H1 (cell line): ENCODE results near the gene UMPS. TPM values are rescaled to one million over a fixed set of nuclear protein-coding genes. Genes with fewer than 3 reads are reported as not detected.

Experiments
- CTCF ChIA-PET: fragments of 300-600 bp; sonication (Branson Sonifier 250); formaldehyde crosslinking; loops from one replicate; lab custom pipeline; 2021; ENCODE audit not compliant: partially characterized antibody; lab: Charles Lee
- POLR2A ChIA-PET: fragments of 300-600 bp; sonication (Branson Sonifier 250); formaldehyde crosslinking; loops from one replicate; lab custom pipeline; 2021; ENCODE audit warnings: inconsistent platforms; ENCODE audit not compliant: partially characterized antibody; lab: Charles Lee
- DNase-seq, 2 experiments: peaks; one replicate each; pipeline versions ENCODE4 v3.0.0 to v3.0.0-alpha.2; 2010 to 2022; ENCODE audit warnings: low spot score in 2 of 2, low read depth in 1 of 2, mixed read lengths in 1 of 2
- FAIRE-seq: peaks from 2 replicates; lab custom pipeline; 2011; peaks lifted over from hg19 to GRCh38; lab: Jason Lieb, UNC
- H2AFZ ChIP-seq: 2 replicates; pipeline ENCODE4 v1.8.1; 2012; ENCODE audit warnings: low read length, inconsistent platforms
- H2AK5ac ChIP-seq: 2 replicates; pipeline ENCODE4 v1.6.1; 2013; ENCODE audit warnings: low read depth, low read length
- H2BK120ac ChIP-seq: replicated peaks from 2 replicates; pipeline ENCODE3; 2013; ENCODE audit warnings: low read depth, low read length, inconsistent platforms
- H2BK12ac ChIP-seq: 2 replicates; pipeline ENCODE4 v1.6.1; 2013; ENCODE audit warnings: low read depth, low read length
- H2BK15ac ChIP-seq: 2 replicates; pipeline ENCODE4 v1.6.1; 2013; ENCODE audit warnings: low read length
- H2BK20ac ChIP-seq: 2 replicates; pipeline ENCODE4 v1.6.1; 2013; ENCODE audit warnings: low read length
- H2BK5ac ChIP-seq: 2 replicates; pipeline ENCODE4 v1.6.1; 2013; ENCODE audit warnings: low read depth, low read length
- H3K14ac ChIP-seq: 2 replicates; pipeline ENCODE4 v1.6.1; 2013; ENCODE audit warnings: inconsistent platforms; ENCODE audit not compliant: insufficient read length
- H3K18ac ChIP-seq: 2 replicates; pipeline ENCODE4 v1.6.1; 2013; ENCODE audit warnings: low read length; ENCODE audit errors: extremely low read depth
- H3K23ac ChIP-seq: 2 replicates; pipeline ENCODE4 v1.6.1; 2013; ENCODE audit warnings: inconsistent platforms; ENCODE audit not compliant: insufficient read length
- H3K23me2 ChIP-seq: 2 replicates; pipeline ENCODE4 v1.6.1; 2013; ENCODE audit warnings: low read depth, low read length
- H3K27ac ChIP-seq: 2 replicates; pipeline ENCODE4 v1.6.1; 2011; ENCODE audit warnings: low read depth, low read length, inconsistent platforms
- H3K27me3 ChIP-seq, 4 experiments: replicated peaks in 1 of 4; 1 replicate in 1 of 4; 2 replicates in 3 of 4; pipeline versions ENCODE4 v1.6.1 to v1.8.1; 2011 to 2013; ENCODE audit warnings: low read length in 3 of 4, mild to moderate bottlenecking in 3 of 4, inconsistent platforms in 2 of 4, mixed read lengths in 2 of 4, moderate library complexity in 1 of 4; ENCODE audit not compliant: control insufficient read depth in 3 of 4, insufficient read depth in 3 of 4; ENCODE audit errors: extremely low read depth in 1 of 4
- H3K36me3 ChIP-seq, 4 experiments: 2 replicates each; pipeline versions ENCODE4 v1.6.1 to v1.8.1; 2011 to 2013; ENCODE audit warnings: mild to moderate bottlenecking in 4 of 4, low read length in 3 of 4, moderate library complexity in 2 of 4, control low read depth in 1 of 4, inconsistent platforms in 1 of 4; ENCODE audit not compliant: insufficient read depth in 4 of 4, control insufficient read depth in 2 of 4
- H3K4ac ChIP-seq: replicated peaks from 2 replicates; pipeline ENCODE3; 2013; ENCODE audit warnings: low read length, low read depth, mixed read lengths, inconsistent platforms; ENCODE audit not compliant: insufficient read length
- H3K4me1 ChIP-seq, 4 experiments: replicated peaks in 1 of 4; 1 replicate in 1 of 4; 2 replicates in 3 of 4; pipeline versions ENCODE4 v1.6.1 to v1.8.1; 2011 to 2013; ENCODE audit warnings: low read length in 3 of 4, inconsistent platforms in 2 of 4, mixed read lengths in 1 of 4; ENCODE audit not compliant: insufficient read depth in 4 of 4, control insufficient read depth in 3 of 4
- H3K4me2 ChIP-seq, 2 experiments: 2 replicates each; pipeline versions ENCODE4 v1.6.1 to v1.8.1; 2011 to 2013; ENCODE audit warnings: low read depth in 2 of 2, low read length in 2 of 2, control low read depth in 1 of 2, inconsistent platforms in 1 of 2, mild to moderate bottlenecking in 1 of 2; ENCODE audit not compliant: insufficient read depth in 1 of 2
- H3K4me3 ChIP-seq, 4 experiments: fragments of 200-600, 300-600 bp in 1 of 4; sonication (generic), shearing (Covaris generic), sonication (Bioruptor Twin) in 1 of 4; 2 replicates each; pipeline versions ENCODE4 v1.5.1 to v1.8.1; 2011 to 2016; ENCODE audit warnings: low read length in 4 of 4, low read depth in 3 of 4, control low read depth in 2 of 4, inconsistent platforms in 2 of 4, mild to moderate bottlenecking in 2 of 4, mixed read lengths in 1 of 4, moderate library complexity in 1 of 4; ENCODE audit not compliant: insufficient read depth in 2 of 4; ENCODE audit errors: extremely low read depth in 1 of 4
- H3K56ac ChIP-seq: replicated peaks from 2 replicates; pipeline ENCODE3; 2013; ENCODE audit warnings: low read depth, mild to moderate bottlenecking, mixed read lengths, low read length, inconsistent platforms; ENCODE audit not compliant: insufficient read length
- H3K79me1 ChIP-seq: 2 replicates; pipeline ENCODE4 v1.6.1; 2013; ENCODE audit warnings: low read depth, low read length, control low read depth
- H3K79me2 ChIP-seq, 2 experiments: 2 replicates each; pipeline versions ENCODE4 v1.6.1 to v1.8.1; 2012 to 2013; ENCODE audit warnings: low read length in 2 of 2, mild to moderate bottlenecking in 2 of 2, inconsistent platforms in 1 of 2; ENCODE audit not compliant: insufficient read depth in 2 of 2, control insufficient read depth in 1 of 2
- H3K9ac ChIP-seq, 4 experiments: replicated peaks in 1 of 4; 1 replicate in 1 of 4; 2 replicates in 3 of 4; pipeline versions ENCODE4 v1.6.1 to v1.8.1; 2011 to 2013; ENCODE audit warnings: low read depth in 3 of 4, low read length in 3 of 4, control low read depth in 2 of 4, mild to moderate bottlenecking in 2 of 4, moderate library complexity in 2 of 4, inconsistent platforms in 1 of 4; ENCODE audit errors: extremely low read depth in 1 of 4
- H3K9me3 ChIP-seq, 2 experiments: 2 replicates each; pipeline versions ENCODE4 v1.6.1 to v1.8.1; 2012 to 2013; ENCODE audit warnings: mild to moderate bottlenecking in 2 of 2, moderate library complexity in 2 of 2, control low read depth in 1 of 2, inconsistent platforms in 1 of 2, low read depth in 1 of 2, low read length in 1 of 2, mixed read lengths in 1 of 2; ENCODE audit not compliant: insufficient read depth in 2 of 2
- H4K20me1 ChIP-seq, 2 experiments: replicated peaks in 1 of 2; 2 replicates each; pipeline versions ENCODE3 to v1.8.1; 2011 to 2013; ENCODE audit warnings: inconsistent platforms in 2 of 2, low read length in 2 of 2, mild to moderate bottlenecking in 1 of 2; ENCODE audit not compliant: insufficient read depth in 2 of 2, control insufficient read depth in 1 of 2
- H4K5ac ChIP-seq: 2 replicates; pipeline ENCODE4 v1.6.1; 2013; ENCODE audit warnings: low read length, low read depth, mixed read lengths, inconsistent platforms; ENCODE audit not compliant: insufficient read length
- H4K8ac ChIP-seq: 2 replicates; pipeline ENCODE4 v1.8.0; 2013; ENCODE audit warnings: mild to moderate bottlenecking, moderate library complexity, low read length, inconsistent platforms; ENCODE audit not compliant: insufficient read depth; ENCODE audit errors: extremely low read depth
- H4K91ac ChIP-seq: replicated peaks from 2 replicates; pipeline ENCODE3; 2013; ENCODE audit warnings: low read length, mixed read lengths, inconsistent platforms; ENCODE audit not compliant: insufficient read length
- ATF3 ChIP-seq: IDR thresholded peaks from 2 replicates; pipeline ENCODE4 v1.6.1; 2011; ENCODE audit warnings: low read depth, mild to moderate bottlenecking, low read length; ENCODE audit not compliant: insufficient read depth
- CBX8 ChIP-seq: fragments of 300-800, 300-1000 bp; sonication (generic); IDR thresholded peaks from 2 replicates; pipeline ENCODE4 v1.7.1; 2016; ENCODE audit warnings: low read depth, low read length, borderline replicate concordance
- RNF2 ChIP-seq: fragments of 200-900, 300-1000 bp; sonication (generic); IDR thresholded peaks from 2 replicates; pipeline ENCODE4 v1.7.1; 2016; ENCODE audit warnings: borderline replicate concordance, low read depth, mild to moderate bottlenecking, antibody characterized with exemption, low read length; ENCODE audit not compliant: poor library complexity, severe bottlenecking; ENCODE audit errors: missing control alignments
- SAP30 ChIP-seq: fragments of 300-600 bp; sonication (generic); IDR thresholded peaks from 2 replicates; pipeline ENCODE4 v1.7.1; 2012; ENCODE audit warnings: low read length, moderate library complexity, mild to moderate bottlenecking, inconsistent platforms; ENCODE audit not compliant: insufficient read depth, insufficient replicate concordance
- SIN3A ChIP-seq, 2 experiments: IDR thresholded peaks in 1 of 2; conservative IDR thresholded peaks in 1 of 2; 2 replicates each; pipeline ENCODE4 v1.6.1; 2011 to 2012; ENCODE audit warnings: low read length in 2 of 2, improper control_type of control experiment in 1 of 2, low read depth in 1 of 2, mild to moderate bottlenecking in 1 of 2
- TEAD4 ChIP-seq: IDR thresholded peaks from 2 replicates; pipeline ENCODE4 v1.6.1; 2012; ENCODE audit warnings: low read depth, low read length, inconsistent platforms, mixed read lengths
- YY1 ChIP-seq: IDR thresholded peaks from 2 replicates; pipeline ENCODE4 v1.6.1; 2011; ENCODE audit warnings: low read depth, mild to moderate bottlenecking, low read length
- WGBS, 2 experiments: shearing (Covaris generic) in 1 of 2; methylation state at CpG; one replicate each; pipeline versions ENCODE4 v1.1.6 to v1.1.7; 2013 to 2015; ENCODE audit warnings: low lambda C conversion rate in 2 of 2, mixed read lengths in 2 of 2, inconsistent platforms in 1 of 2, low coverage in 1 of 2, missing lambda C conversion rate in 1 of 2; ENCODE audit not compliant: insufficient replicate concordance in 2 of 2, insufficient coverage in 1 of 2, insufficient read length in 1 of 2; ENCODE audit errors: extremely low coverage in 1 of 2, missing lambda C conversion rate in 1 of 2; 5-methylcytosine and 5-hydroxymethylcytosine counted together
- polyA plus RNA-seq, 7 experiments: library from polyadenylated mRNA; depleted of rRNA in 3 of 7; stranded (reverse) in 5 of 7; unstranded in 2 of 7; fragments of >200 nt in 5 of 7; fragments of 200-250 nt in 2 of 7; gene quantifications; 1 replicate in 5 of 7; 2 replicates in 1 of 7; 4 replicates in 1 of 7; pipeline versions ENCODE4 v1.2.1 to v1.2.3, GENCODE V29; 2011 to 2013; ENCODE audit warnings: missing spikeins in 2 of 7, mixed read lengths in 2 of 7
- total RNA-seq: library from RNA; stranded (reverse); fragmentation: NEBNext Ultra II Directional; extraction: Animal tissue kit (Norgen Biotek cat#: 25700); gene quantifications from 2 replicates; pipeline ENCODE4 v1.2.1, GENCODE V29; 2021

The UMPS gene
- total and polyA plus RNA-seq, 2 of the 8 experiments (the other 6 are each of a cell fraction or from before 2014, with no cell fraction given) = 32.8 to 59.0 TPM

DNA sequence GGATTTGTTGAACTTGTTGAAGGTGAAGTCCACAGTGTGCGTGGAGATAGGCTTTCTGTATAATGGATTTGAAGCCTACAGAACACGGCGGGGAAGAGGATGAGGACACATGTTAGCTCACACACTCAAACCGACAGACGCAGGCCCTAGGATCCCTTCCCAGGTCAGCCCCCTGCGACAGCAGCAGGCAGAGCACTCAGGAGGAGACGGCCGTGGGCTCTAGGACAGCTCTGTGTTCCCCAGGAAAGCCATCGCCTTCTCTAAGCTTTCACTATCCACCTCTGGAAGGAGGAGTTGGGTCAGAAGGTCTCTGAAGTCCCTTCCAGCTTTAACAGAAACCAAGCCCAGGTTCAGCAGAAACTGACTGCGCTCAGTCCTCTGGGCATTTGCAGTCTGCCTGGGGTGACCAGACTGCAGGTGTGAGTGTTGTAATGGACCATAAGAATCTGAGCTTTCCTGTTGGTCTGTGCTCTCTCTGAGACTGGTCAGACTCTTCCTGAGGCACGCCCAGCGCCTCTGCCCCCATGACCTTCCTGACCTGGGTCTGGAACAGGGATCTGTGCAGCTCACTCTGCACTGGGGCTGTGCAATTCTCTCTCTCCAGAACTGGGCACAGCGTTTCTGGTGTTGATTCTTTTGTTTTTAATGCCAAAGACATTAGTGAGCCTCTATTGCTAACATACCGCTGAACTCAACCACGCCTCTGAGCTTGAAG is 33.5 kb downstream of the UMPS start:
- Histone ChIP-seq H2BK12ac (no peak overlapping the region), H3K79me1 (no peaks in the 10 kb centered on the region), H3K4me3 (no peak overlapping the region), H3K23ac (no peak overlapping the region), H4K5ac (no peak overlapping the region), H3K79me2 (no peaks in the 10 kb centered on the region), H4K20me1 (peaks cover 1 to 2% of the 10 kb centered on the region in 2 experiments), H3K4me1 (no peaks in the 10 kb centered on the region; a peak in 2 of 7 replicates), H3K14ac (no peak overlapping the region), H4K8ac (no peak overlapping the region), H2BK120ac (no peak overlapping the region), H3K23me2 (no peaks in the 10 kb centered on the region), H4K91ac (no peak overlapping the region), H3K27ac (no peak overlapping the region), H3K27me3 (no peaks in the 10 kb centered on the region; a peak in 1 of 7 replicates), H3K9me3 (no peaks in the 10 kb centered on the region), H3K18ac (no peak overlapping the region), H2AK5ac (no peak overlapping the region), H2BK20ac (no peak overlapping the region), H3K4ac (no peak overlapping the region), H3K36me3 (peaks cover 11 to 34% (median 30%) of the 10 kb centered on the region in 4 experiments; a peak in 7 of 8 replicates), H2BK5ac (no peak overlapping the region)
- CTCF ChIA-PET = interaction anchor here (1.1 to 11.6 kb wide), 5 partner anchors 8 to 141 kb away, joined by 4 to 173 read pairs (median 5); no protein-coding TSS in a partner anchor
- FAIRE-seq = no peak
- TF ChIP-seq TEAD4 = no peak
- TF ChIP-seq CBX8 = no peak
- no peak for TF ChIP-seq RNF2
- no peak for TF ChIP-seq SAP30
- no peak for TF ChIP-seq SIN3A (conservative IDR thresholded peaks at IDR 0.05 in 1 of 2, IDR thresholded peaks at IDR 0.05 in 1 of 2; ENCODE audit: low read depth in 1 of 2, low read length in 2 of 2)
- TF ChIP-seq ATF3 = no peak
- TF ChIP-seq YY1 = no peak
- TF ChIP-seq, all 59 proteins: peak for 0
- no peak overlapping the region for H3K56ac ChIP-seq
- DNase-seq = no peak
- H3K4me2 ChIP-seq = no peak overlapping the region
- WGBS, 2 experiments = 93% methylated on average over 15 of the region's 15 CpGs; no CpG with 5 or more reads in 1 of the 2 experiments
- no peak overlapping the region for H3K9ac ChIP-seq
- no peak overlapping the region for H2AFZ ChIP-seq
- POLR2A ChIA-PET = interaction anchor here (1.0 to 1.9 kb wide), 5 partner anchors 19 to 149 kb away, joined by 3 to 4 read pairs (median 3); partner anchors contain the start of gene UMPS
- no peak overlapping the region for H2BK15ac ChIP-seq
